GM13977 (cell line): Measurements from ENCODE around the gene AGAP1.

Experiments
- DNase-seq: peaks from one replicate; pipeline ENCODE4 v3.0.0; 2012; ENCODE audit warnings: low spot score
- in situ Hi-C: fragments of 300-500 bp; cut with MboI; formaldehyde crosslinking; loops from one replicate; pipeline ENCODE4 v1.12.0; 2022; ENCODE audit warnings: low sequenced_read_pairs, low pct_unique_long_range_greater_than_20kb, mixed read lengths, inconsistent platforms; ENCODE audit not compliant: unreplicated experiment
- TF ChIP-seq, protein P1 (sequence below): IDR thresholded peaks from 2 replicates; pipeline ENCODE4 v1.5.1; 2012; ENCODE audit warnings: mild to moderate bottlenecking, control low read depth; ENCODE audit not compliant: insufficient read depth; ENCODE audit errors: extremely low read depth, missing control alignments

AGAP1 gene

DNA sequence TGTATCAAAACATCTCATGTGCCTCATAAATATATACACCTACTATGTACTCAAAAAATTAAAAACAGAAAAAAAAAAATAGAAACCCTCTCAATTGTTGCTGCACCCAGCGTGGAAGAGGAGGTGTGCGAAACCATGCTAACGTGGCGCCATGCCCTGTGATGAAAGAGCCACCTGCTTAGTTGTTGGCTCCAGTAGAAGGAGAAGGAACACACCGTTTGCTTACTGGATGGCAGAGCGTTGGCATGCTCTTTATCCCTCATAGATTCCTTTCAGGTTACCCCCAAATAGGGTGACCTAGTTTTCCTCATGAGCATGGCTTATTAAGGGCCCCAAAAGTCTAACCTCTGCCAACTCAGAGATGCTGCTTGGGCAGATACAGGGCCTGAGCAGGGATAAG, 332.1 kb downstream of the AGAP1 start:
- in situ Hi-C loops: no loop called here
- TF ChIP-seq, protein P1, sequence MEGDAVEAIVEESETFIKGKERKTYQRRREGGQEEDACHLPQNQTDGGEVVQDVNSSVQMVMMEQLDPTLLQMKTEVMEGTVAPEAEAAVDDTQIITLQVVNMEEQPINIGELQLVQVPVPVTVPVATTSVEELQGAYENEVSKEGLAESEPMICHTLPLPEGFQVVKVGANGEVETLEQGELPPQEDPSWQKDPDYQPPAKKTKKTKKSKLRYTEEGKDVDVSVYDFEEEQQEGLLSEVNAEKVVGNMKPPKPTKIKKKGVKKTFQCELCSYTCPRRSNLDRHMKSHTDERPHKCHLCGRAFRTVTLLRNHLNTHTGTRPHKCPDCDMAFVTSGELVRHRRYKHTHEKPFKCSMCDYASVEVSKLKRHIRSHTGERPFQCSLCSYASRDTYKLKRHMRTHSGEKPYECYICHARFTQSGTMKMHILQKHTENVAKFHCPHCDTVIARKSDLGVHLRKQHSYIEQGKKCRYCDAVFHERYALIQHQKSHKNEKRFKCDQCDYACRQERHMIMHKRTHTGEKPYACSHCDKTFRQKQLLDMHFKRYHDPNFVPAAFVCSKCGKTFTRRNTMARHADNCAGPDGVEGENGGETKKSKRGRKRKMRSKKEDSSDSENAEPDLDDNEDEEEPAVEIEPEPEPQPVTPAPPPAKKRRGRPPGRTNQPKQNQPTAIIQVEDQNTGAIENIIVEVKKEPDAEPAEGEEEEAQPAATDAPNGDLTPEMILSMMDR: no peak
- no peak for DNase-seq

DNA sequence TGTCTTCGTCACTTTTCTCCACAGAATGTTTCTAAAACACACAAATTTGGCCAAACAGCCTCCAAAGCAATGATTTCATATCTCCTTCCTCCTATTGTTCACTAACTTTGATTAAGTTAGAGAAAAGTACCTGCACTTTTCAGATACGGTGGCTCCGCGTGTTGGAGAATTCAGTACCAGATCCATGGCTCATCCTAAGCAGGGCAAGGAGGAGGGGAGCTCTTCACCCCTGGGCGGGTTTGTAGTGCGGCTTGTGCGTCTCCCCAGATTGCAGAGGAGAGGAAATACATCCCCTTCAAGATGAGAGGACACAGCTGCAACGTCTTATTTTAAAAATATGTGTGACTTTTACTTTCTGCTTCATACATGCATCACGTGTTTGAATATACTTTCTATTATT, 333.0 kb downstream of the AGAP1 start:
- no peak for DNase-seq
- in situ Hi-C loops: no loop called here
- TF ChIP-seq, protein P1: no peak

DNA sequence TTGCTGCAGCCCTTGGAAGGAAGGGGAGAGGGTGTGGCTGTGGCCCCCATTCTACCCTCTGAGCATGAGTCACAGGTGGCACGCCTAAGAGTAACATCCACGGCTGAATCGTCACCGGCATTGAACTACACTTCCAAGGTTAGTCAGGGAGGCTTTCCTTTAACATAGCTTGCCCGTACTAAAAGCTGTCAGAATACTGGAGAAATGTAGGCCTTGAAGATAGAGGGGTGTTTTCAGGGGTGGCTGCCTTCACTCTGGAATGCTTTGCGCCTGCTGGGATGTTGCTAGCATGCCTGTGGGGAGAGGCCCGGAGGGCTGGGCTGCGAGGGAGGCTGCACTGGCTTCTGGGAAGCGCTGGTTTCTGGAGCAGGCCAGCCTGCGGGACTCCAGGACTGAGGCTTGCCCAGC, 333.7 kb downstream of the AGAP1 start:
- no peak for DNase-seq
- TF ChIP-seq, protein P1: no peak
- in situ Hi-C loops: no loop called here

DNA sequence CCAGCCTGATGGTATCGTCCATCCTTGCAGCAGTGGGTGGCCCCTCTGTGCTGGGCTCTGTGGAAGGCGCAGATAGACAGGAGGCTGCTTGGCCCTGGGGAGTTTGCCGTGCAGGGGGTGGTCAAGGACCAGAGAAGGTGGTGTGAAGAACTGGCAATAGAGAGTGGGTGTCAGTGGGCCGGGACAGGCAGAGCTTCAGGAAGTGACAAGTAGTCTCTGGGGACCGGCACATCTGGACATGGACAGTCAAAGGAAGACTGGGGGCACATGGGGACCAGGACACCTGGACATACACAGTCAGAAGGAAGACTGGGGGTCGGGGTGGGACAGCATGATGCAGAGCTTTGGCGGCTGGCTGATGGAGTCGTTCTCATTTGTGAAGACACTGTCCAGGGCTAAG, 335.9 kb downstream of the AGAP1 start:
- in situ Hi-C loops: no loop called here
- no peak for DNase-seq

DNA sequence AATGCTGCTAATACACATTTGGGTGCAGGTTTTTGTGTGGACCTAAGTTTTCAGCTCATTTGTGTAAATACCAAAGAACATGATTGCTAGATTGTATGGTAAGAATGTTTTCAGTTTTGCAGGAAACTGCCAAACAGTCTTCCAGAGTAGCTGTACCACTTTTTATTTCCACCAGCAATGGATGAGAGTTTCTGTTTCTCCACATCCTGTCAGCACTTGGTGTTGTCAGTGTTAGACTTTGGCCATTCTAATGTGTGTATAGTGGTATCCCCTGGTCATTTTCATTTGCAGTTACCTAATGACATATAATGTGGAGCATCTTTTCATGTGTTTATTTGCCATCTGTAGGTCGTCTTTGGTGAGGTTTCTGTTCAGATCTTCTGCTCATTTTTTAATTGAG, 337.9 kb downstream of the AGAP1 start:
- DNase-seq: no peak
- TF ChIP-seq, protein P1: no peak
- in situ Hi-C loops: no loop called here

More for the DNA sequence above, 335.9 kb downstream of the AGAP1 start:
- TF ChIP-seq, protein P1: no peak

DNA sequence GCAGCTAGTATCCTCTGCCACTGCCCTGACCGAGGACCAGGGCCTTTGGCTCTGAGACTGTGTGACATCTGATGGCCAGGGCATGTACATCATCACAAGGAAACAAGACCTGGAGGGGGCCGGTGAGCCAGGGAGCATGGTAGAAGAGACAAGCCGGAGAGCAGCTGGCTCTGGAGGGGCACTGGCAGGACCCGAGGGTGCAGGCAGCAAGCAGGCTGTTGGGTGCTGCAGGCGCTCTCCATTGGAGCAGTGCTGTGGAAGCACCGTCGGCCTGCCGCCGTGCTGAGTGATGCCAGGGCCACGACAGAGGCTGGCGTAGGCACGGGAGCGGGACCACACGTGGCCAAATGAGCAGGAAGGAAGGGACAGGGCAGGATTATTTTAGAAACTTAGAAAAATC, 339.1 kb downstream of the AGAP1 start:
- DNase-seq: no peak
- in situ Hi-C loops: no loop called here
- TF ChIP-seq, protein P1: no peak

DNA sequence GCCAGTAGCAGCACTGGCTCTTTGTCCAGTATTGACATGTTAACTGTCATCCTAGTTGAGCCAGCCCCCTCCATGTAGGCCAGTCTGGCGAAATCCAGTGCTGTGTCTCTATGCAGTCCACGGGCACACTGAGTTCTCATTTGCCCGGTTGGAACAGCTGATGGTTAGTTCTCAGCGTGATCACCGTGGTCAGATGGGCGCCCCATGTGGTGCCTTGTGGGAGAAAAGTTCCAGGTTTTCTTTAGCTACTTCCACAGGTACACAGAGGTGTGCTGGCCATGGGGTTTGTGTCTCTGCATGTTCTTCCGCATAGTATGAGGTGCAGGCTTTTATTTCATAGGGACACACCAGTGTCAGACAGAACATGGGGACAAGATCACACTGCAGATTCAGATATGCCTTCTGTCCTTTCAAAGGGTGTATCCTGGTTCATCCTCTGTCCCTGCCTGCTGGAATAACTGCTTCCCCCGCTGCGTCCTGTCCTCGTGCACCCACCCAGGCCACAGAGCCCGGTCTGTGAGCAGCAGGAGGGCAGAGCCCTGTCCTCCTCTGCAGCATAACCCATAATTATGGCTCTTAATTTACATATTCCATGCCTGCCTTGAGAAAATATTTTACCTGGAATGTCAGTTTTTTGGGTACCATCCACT, 340.3 kb downstream of the AGAP1 start:
- DNase-seq: no peak
- in situ Hi-C loops: no loop called here
- TF ChIP-seq, protein P1: no peak
